ENCODE measurements around the gene MSH6.
"Not testable (repeated sequence)": the region's sequence is repeated elsewhere in the genome, so short reads cannot be mapped to it uniquely, and the experiment has no call there.

MSH6 gene

GRCh38 chr2:47853067-47853777 lies 70.3 kb downstream of the MSH6 start:
- DNase-seq: not testable (repeated sequence)

Data from activated CD4-positive, alpha-beta T cell treated with anti-CD3 and anti-CD28 coated beads, Interleukin-2, amount 50 U/mL, for 48 hours (primary cell).